Upper lobe of left lung (tissue), 6 donors: Measurements from ENCODE around the gene FMN2. TPM values are rescaled to one million over a fixed set of nuclear protein-coding genes. Genes with fewer than 3 reads are reported as not detected.

Experiments
- ATAC-seq, 2 donors: fragments of 200-7000 bp; cut with Tn5 transposase; one replicate each; pipeline ENCODE4 v1.9.1; 2022; ENCODE audit warnings: mild to moderate bottlenecking in 2 of 2, moderate library complexity in 2 of 2; ENCODE audit not compliant: low FRiP score in 2 of 2
- DNase-seq, 2 donors: peaks; one replicate each; pipeline ENCODE4 v3.0.0-alpha.2; 2019 to 2020
- H3K27ac ChIP-seq, 4 donors: fragments of 200-600 bp; sonication (generic); one replicate each; pipeline ENCODE4 v1.5.1; 2016 to 2019
- H3K27me3 ChIP-seq, 4 donors: fragments of 200-600 bp; sonication (generic); one replicate each; pipeline ENCODE4 v1.5.1; 2017 to 2019
- H3K36me3 ChIP-seq, 4 donors: fragments of 200-600 bp; sonication (generic); one replicate each; pipeline ENCODE4 v1.5.1; 2016 to 2019
- H3K4me1 ChIP-seq, 4 donors: fragments of 200-600 bp; sonication (generic); one replicate each; pipeline ENCODE4 v1.5.1; 2018 to 2019
- H3K4me3 ChIP-seq, 4 donors: fragments of 200-600 bp; sonication (generic); one replicate each; pipeline ENCODE4 v1.5.1; 2017 to 2019; ENCODE audit warnings: mild to moderate bottlenecking in 2 of 4, moderate library complexity in 1 of 4
- H3K9me3 ChIP-seq, 4 donors: fragments of 200-600 bp; sonication (generic); one replicate each; pipeline ENCODE4 v1.5.1; 2018 to 2019
- CTCF ChIP-seq, 6 experiments: fragments of 450-650 bp in 4 of 6; fragments of 200-600 bp in 2 of 6; sonication (generic) in 2 of 6; IDR thresholded peaks; one replicate each; pipeline ENCODE4 v1.5.1; 2016 to 2019; ENCODE audit warnings: antibody characterized with exemption in 6 of 6
- EP300 ChIP-seq, 4 donors: sonication (generic); formaldehyde crosslinking; IDR thresholded peaks; one replicate each; pipeline ENCODE4 v1.5.1; 2017; ENCODE audit warnings: antibody characterized with exemption in 4 of 4, control low read depth in 2 of 4
- POLR2A ChIP-seq, 4 donors: fragments of 450-650 bp; IDR thresholded peaks; one replicate each; pipeline ENCODE4 v1.5.1; 2016 to 2017; ENCODE audit warnings: antibody characterized with exemption in 4 of 4, mild to moderate bottlenecking in 2 of 4
- POLR2AphosphoS5 ChIP-seq, 2 donors: sonication (generic); formaldehyde crosslinking; IDR thresholded peaks; one replicate each; pipeline ENCODE4 v1.5.1; 2017; ENCODE audit warnings: antibody characterized with exemption in 2 of 2
- WGBS, 2 donors: methylation state at CpG; one replicate each; pipeline ENCODE4 v1.1.5; 2017 to 2018; 5-methylcytosine and 5-hydroxymethylcytosine counted together
- total RNA-seq, 6 donors: library from RNA; depleted of rRNA in 4 of 6; stranded (reverse); fragments of >200 nt in 4 of 6; gene quantifications; one replicate each; pipeline versions ENCODE4 v1.1.0 to v1.2.1, GENCODE V29; 2016 to 2021
- donor health status: DM: no; HTN: no; CAD: no; lungs with moderate emphysema.
- donor health status: DM: no; HTN: yes; CAD: no; lungs with severe emphysema.

Gene FMN2
- total RNA-seq, 6 donors from 2014 or later: 0.06 to 1.0 (median 0.54) TPM; not detected in 1

GRCh38 chr1:240207073-240207709 lies 115.5 kb downstream of the FMN2 start:
- TF ChIP-seq POLR2AphosphoS5 (IDR thresholded peaks at IDR 0.05) (no peak), POLR2A (IDR thresholded peaks at IDR 0.05) (no peak), CTCF (IDR thresholded peaks at IDR 0.05) (no peak), EP300 (IDR thresholded peaks at IDR 0.05) (no peak)
- H3K36me3 ChIP-seq: no peaks in the 10 kb centered on the region
- peak in 1 of 2 donors; percentile 59 for ATAC-seq
- no peaks in the 10 kb centered on the region for H3K27me3 ChIP-seq
- peak in 1 of 2 donors; percentile 17 for DNase-seq
- no peak overlapping the region for H3K27ac ChIP-seq
- 88 to 94% methylated on average over 15 to 18 of the region's 18 CpGs for WGBS, 2 donors
- H3K4me3 ChIP-seq: no peak overlapping the region
- H3K9me3 ChIP-seq: peaks cover 0 to under 1% (median 0%) of the 10 kb centered on the region in 4 donors
- no peaks in the 10 kb centered on the region for H3K4me1 ChIP-seq

- Histone ChIP-seq H3K36me3 (no peaks in the 10 kb centered on the region), H3K9me3 (no peaks in the 10 kb centered on the region), H3K4me1 (no peaks in the 10 kb centered on the region), H3K27ac (no peak overlapping the region), H3K27me3 (no peaks in the 10 kb centered on the region), H3K4me3 (no peak overlapping the region)
- WGBS, 2 donors: 73 to 80% methylated on average over 4 of the region's 4 CpGs
- no peak for DNase-seq
- ATAC-seq: no peak
- TF ChIP-seq POLR2AphosphoS5 (IDR thresholded peaks at IDR 0.05): no peak
- TF ChIP-seq POLR2A (IDR thresholded peaks at IDR 0.05): no peak
- TF ChIP-seq CTCF (IDR thresholded peaks at IDR 0.05): no peak
- no peak for TF ChIP-seq EP300 (IDR thresholded peaks at IDR 0.05)
Observed at GRCh38 chr1:240210026-240210425, 118.3 kb downstream of the FMN2 start.

- no peak for ATAC-seq
- WGBS, 2 donors: 77 to 83% methylated on average over 5 of the region's 5 CpGs
- no peaks in the 10 kb centered on the region for H3K27me3 ChIP-seq
Observed at GRCh38 chr1:240212556-240212955, 120.9 kb downstream of the FMN2 start.

GRCh38 chr1:240217403-240217802 lies 125.7 kb downstream of the FMN2 start:
- Histone ChIP-seq H3K27me3 (no peaks in the 10 kb centered on the region), H3K4me3 (no peak overlapping the region), H3K4me1 (no peaks in the 10 kb centered on the region), H3K27ac (no peak overlapping the region), H3K36me3 (no peaks in the 10 kb centered on the region), H3K9me3 (no peaks in the 10 kb centered on the region)
- TF ChIP-seq POLR2A (IDR thresholded peaks at IDR 0.05) (no peak), EP300 (IDR thresholded peaks at IDR 0.05) (no peak)
- DNase-seq: no peak
- no peak for ATAC-seq

More at GRCh38 chr1:240212556-240212955, 120.9 kb downstream of the FMN2 start:
- Histone ChIP-seq H3K4me1 (no peaks in the 10 kb centered on the region), H3K27ac (no peak overlapping the region), H3K9me3 (no peaks in the 10 kb centered on the region), H3K36me3 (no peaks in the 10 kb centered on the region), H3K4me3 (no peak overlapping the region)
- DNase-seq: no peak
- no peak for TF ChIP-seq EP300 (IDR thresholded peaks at IDR 0.05)
- TF ChIP-seq POLR2AphosphoS5 (IDR thresholded peaks at IDR 0.05): no peak
- TF ChIP-seq POLR2A (IDR thresholded peaks at IDR 0.05): no peak
- no peak for TF ChIP-seq CTCF (IDR thresholded peaks at IDR 0.05)

- no peak for DNase-seq
- H3K9me3 ChIP-seq: no peaks in the 10 kb centered on the region
- H3K36me3 ChIP-seq: no peaks in the 10 kb centered on the region
- H3K27ac ChIP-seq: no peak overlapping the region
- no peak for TF ChIP-seq EP300 (IDR thresholded peaks at IDR 0.05)
- no peak for TF ChIP-seq CTCF (IDR thresholded peaks at IDR 0.05)
- no peak for ATAC-seq
- H3K4me1 ChIP-seq: no peaks in the 10 kb centered on the region
- no peak overlapping the region for H3K4me3 ChIP-seq
- H3K27me3 ChIP-seq: no peaks in the 10 kb centered on the region
- 79 to 83% methylated on average over 6 of the region's 6 CpGs for WGBS, 2 donors
Observed at GRCh38 chr1:240219104-240219503, 127.4 kb downstream of the FMN2 start.
